Measurements from ENCODE around the gene ZSWIM8. TPM values are rescaled to one million over a fixed set of nuclear protein-coding genes. Genes with fewer than 3 reads are reported as not detected.

The ZSWIM8 gene
- total RNA-seq, 1 donor from 2014 or later: 30.5 TPM

DNA sequence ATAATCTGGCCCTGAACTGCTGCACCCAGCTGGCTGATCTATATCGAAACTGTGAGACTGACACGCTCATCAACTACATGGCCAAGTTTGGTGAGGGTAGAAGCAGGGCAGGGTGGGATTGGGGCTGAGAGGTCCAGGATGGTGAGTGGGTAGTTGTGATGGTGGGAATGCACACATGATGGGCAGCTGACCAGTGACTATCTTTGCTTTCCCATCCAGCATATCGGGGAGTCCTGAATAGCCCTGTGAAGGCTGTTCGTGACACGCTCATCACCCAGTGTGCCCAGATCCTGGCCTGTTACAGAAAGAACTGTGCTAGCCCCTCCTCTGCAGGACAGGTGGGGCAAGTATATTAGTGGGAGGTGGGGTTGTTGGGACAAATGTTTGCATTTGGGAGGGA lies 16.0 kb upstream of the ZSWIM8 start:
- Mint-ChIP-seq H3K27ac (no peak overlapping the region), H3K4me3 (no peak overlapping the region), H3K9me3 (no peaks in the 10 kb centered on the region), H3K4me1 (peaks cover 19% of the 10 kb centered on the region), H3K27me3 (ENCODE audit: insufficient read depth, low read depth) (peaks cover 4% of the 10 kb centered on the region), H3K36me3 (peaks cover 46% of the 10 kb centered on the region)
- no peak for DNase-seq (ENCODE audit: low spot score)
- TF ChIP-seq, protein P1, sequence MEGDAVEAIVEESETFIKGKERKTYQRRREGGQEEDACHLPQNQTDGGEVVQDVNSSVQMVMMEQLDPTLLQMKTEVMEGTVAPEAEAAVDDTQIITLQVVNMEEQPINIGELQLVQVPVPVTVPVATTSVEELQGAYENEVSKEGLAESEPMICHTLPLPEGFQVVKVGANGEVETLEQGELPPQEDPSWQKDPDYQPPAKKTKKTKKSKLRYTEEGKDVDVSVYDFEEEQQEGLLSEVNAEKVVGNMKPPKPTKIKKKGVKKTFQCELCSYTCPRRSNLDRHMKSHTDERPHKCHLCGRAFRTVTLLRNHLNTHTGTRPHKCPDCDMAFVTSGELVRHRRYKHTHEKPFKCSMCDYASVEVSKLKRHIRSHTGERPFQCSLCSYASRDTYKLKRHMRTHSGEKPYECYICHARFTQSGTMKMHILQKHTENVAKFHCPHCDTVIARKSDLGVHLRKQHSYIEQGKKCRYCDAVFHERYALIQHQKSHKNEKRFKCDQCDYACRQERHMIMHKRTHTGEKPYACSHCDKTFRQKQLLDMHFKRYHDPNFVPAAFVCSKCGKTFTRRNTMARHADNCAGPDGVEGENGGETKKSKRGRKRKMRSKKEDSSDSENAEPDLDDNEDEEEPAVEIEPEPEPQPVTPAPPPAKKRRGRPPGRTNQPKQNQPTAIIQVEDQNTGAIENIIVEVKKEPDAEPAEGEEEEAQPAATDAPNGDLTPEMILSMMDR (IDR thresholded peaks at IDR 0.05): no peak
- TF ChIP-seq EZH2phosphoT487 (IDR thresholded peaks at IDR 0.05) (no peak), EZH2 (IDR thresholded peaks at IDR 0.05) (no peak)
- H3K79me2 ChIP-seq (ENCODE audit: low read depth): peaks cover 14% of the 10 kb centered on the region
- H3K4me3 ChIP-seq: no peak overlapping the region
- H3K4me1 ChIP-seq: peaks cover 16% of the 10 kb centered on the region
- no peak overlapping the region for H3K9ac ChIP-seq
- H4K20me1 ChIP-seq (ENCODE audit: low read depth): peaks cover 11% of the 10 kb centered on the region
- no peaks in the 10 kb centered on the region for H3K36me3 ChIP-seq
- H3K27ac ChIP-seq: no peak overlapping the region
- no peak overlapping the region for H2AFZ ChIP-seq (replicated peaks)
- H3F3A ChIP-seq (ENCODE audit: low read depth): peaks cover 41% of the 10 kb centered on the region
- H3K9me3 ChIP-seq (ENCODE audit: low read depth): no peaks in the 10 kb centered on the region
- H3K27me3 ChIP-seq: no peaks in the 10 kb centered on the region
- no peak overlapping the region for H3K4me2 ChIP-seq

DNA sequence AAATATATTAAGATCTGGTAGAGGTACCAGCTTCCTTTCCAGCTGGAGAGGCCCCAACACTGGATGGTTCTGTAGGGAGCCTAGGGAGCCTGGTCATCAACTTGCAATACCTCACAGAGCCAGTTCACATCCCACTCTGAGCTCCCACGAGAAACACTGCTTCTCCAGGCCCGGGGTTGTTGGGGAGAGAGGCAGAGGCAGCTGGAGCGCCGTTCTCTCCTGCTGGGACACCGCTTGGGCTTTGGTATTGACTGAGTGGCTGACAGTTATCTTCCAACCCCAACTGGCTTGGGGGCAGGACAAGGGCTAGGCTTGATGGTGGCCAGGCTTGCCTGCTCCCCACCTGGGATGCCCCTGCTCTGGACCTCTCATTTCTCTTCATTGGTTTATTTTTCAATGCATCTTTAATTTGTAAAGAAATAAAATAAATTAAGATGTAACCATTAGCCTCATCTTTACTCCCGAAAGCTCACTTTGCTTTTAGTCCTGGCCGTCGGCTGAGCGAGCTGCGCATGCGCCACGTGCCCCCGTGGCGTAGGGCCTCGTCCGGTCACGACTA lies 13.6 kb upstream of the ZSWIM8 start:
- Histone ChIP-seq H3K9me3 (ENCODE audit: low read depth) (no peaks in the 10 kb centered on the region), H3K9ac (peak overlapping the region; percentile 31), H2AFZ (replicated peaks) (peak overlapping the region; percentile 78), H3K27ac (peak overlapping the region; percentile 24), H3K36me3 (no peaks in the 10 kb centered on the region), H3K4me3 (peak overlapping the region; percentile 83), H3K79me2 (ENCODE audit: low read depth) (peaks cover 36% of the 10 kb centered on the region), H3K27me3 (no peaks in the 10 kb centered on the region), H3K4me1 (peaks cover 30% of the 10 kb centered on the region), H4K20me1 (ENCODE audit: low read depth) (peaks cover 26% of the 10 kb centered on the region), H3K4me2 (peak overlapping the region; percentile 90), H3F3A (ENCODE audit: low read depth) (peaks cover 55% of the 10 kb centered on the region)
- H3K36me3 Mint-ChIP-seq: peaks cover 32% of the 10 kb centered on the region
- peak; percentile 92 for DNase-seq (ENCODE audit: low spot score)
- H3K4me3 Mint-ChIP-seq: peak overlapping the region; percentile 96
- H3K4me1 Mint-ChIP-seq: peaks cover 33% of the 10 kb centered on the region
- peaks cover 4% of the 10 kb centered on the region for H3K27me3 Mint-ChIP-seq (ENCODE audit: insufficient read depth, low read depth)
- TF ChIP-seq EZH2phosphoT487 (IDR thresholded peaks at IDR 0.05) (no peak), EZH2 (IDR thresholded peaks at IDR 0.05) (no peak)
- TF ChIP-seq, protein P1 (IDR thresholded peaks at IDR 0.05): no peak
- H3K27ac Mint-ChIP-seq: peak overlapping the region; percentile 63
- H3K9me3 Mint-ChIP-seq: no peaks in the 10 kb centered on the region

DNA sequence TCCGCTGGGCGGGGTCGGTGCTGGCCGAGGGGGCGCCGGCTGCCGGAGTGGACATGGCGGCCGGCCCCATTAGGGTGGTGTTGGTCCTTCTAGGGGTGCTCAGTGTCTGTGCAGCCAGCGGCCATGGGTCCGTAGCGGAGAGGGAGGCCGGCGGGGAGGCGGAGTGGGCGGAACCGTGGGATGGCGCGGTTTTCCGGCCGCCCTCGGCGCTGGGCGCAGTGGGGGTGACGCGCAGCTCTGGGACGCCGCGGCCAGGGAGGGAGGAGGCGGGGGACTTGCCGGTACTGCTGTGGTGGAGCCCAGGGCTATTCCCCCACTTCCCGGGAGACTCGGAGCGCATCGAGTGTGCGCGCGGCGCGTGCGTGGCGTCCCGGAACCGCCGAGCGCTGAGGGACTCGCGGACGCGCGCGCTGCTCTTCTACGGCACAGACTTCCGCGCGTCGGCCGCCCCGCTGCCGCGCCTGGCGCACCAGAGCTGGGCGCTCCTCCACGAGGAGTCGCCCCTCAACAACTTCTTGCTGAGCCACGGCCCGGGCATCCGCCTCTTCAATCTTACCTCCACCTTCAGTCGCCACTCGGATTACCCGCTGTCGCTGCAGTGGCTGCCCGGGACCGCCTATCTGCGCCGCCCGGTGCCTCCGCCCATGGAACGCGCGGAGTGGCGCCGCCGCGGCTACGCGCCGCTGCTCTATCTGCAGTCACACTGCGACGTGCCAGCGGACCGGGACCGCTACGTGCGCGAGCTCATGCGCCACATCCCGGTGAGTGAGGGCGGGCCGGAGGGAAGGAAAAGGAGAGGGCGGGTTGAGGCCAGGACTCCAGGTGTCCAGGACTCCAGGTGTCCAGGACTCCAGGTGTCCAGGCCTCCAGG lies 12.9 kb upstream of the ZSWIM8 start:
- Mint-ChIP-seq H3K27me3 (ENCODE audit: insufficient read depth, low read depth) (peaks cover 4% of the 10 kb centered on the region), H3K4me3 (peak overlapping the region; percentile 96), H3K27ac (no peak overlapping the region), H3K4me1 (peaks cover 36% of the 10 kb centered on the region), H3K9me3 (no peaks in the 10 kb centered on the region), H3K36me3 (peaks cover 34% of the 10 kb centered on the region)
- Histone ChIP-seq H4K20me1 (ENCODE audit: low read depth) (peaks cover 26% of the 10 kb centered on the region), H3K36me3 (no peaks in the 10 kb centered on the region), H3K9me3 (ENCODE audit: low read depth) (no peaks in the 10 kb centered on the region), H3K27ac (peak overlapping the region; percentile 15), H3K4me3 (peak overlapping the region; percentile 83), H3K4me1 (peaks cover 30% of the 10 kb centered on the region), H3K4me2 (peak overlapping the region; percentile 90), H2AFZ (replicated peaks) (peak overlapping the region; percentile 78), H3K27me3 (no peaks in the 10 kb centered on the region), H3F3A (ENCODE audit: low read depth) (peaks cover 55% of the 10 kb centered on the region), H3K9ac (peak overlapping the region; percentile 31), H3K79me2 (ENCODE audit: low read depth) (peaks cover 42% of the 10 kb centered on the region)
- TF ChIP-seq, protein P1 (IDR thresholded peaks at IDR 0.05): peak; percentile 23
- TF ChIP-seq EZH2 (IDR thresholded peaks at IDR 0.05) (no peak), EZH2phosphoT487 (IDR thresholded peaks at IDR 0.05) (no peak)
- DNase-seq (ENCODE audit: low spot score): peak; percentile 86
